Chondrocyte (in vitro differentiated cells): Measurements from ENCODE around the gene CDC42EP5. TPM values are rescaled to one million over a fixed set of nuclear protein-coding genes. Genes with fewer than 3 reads are reported as not detected.
"Not testable (repeated sequence)": the region's sequence is repeated elsewhere in the genome, so short reads cannot be mapped to it uniquely, and the experiment has no call there.

Experiments used
- DNase-seq: peaks from one replicate; pipeline ENCODE4 v3.0.0; 2021; ENCODE audit warnings: mixed read lengths, low spot score
- H3K27ac Mint-ChIP-seq: one replicate; pipeline ENCODE4 v1.8.0; 2021; ENCODE audit warnings: mild to moderate bottlenecking, moderate library complexity, mixed read lengths; ENCODE audit not compliant: unreplicated experiment
- H3K27me3 Mint-ChIP-seq: 2 replicates; pipeline ENCODE4 v1.8.0; 2021; ENCODE audit warnings: low read depth, mixed read lengths
- H3K36me3 Mint-ChIP-seq: 2 replicates; pipeline ENCODE4 v1.8.0; 2021; ENCODE audit warnings: low read depth, mixed read lengths
- H3K4me1 Mint-ChIP-seq: 2 replicates; pipeline ENCODE4 v1.8.0; 2021; ENCODE audit warnings: low read depth, mild to moderate bottlenecking, mixed read lengths
- H3K4me3 Mint-ChIP-seq: one replicate; pipeline ENCODE4 v1.8.0; 2021; ENCODE audit warnings: mild to moderate bottlenecking, moderate library complexity, mixed read lengths; ENCODE audit not compliant: unreplicated experiment
- H3K9me3 Mint-ChIP-seq: 2 replicates; pipeline ENCODE4 v1.8.0; 2021; ENCODE audit warnings: low read depth, mixed read lengths
- CTCF ChIP-seq: fragments of 200-600 bp; sonication (generic); IDR thresholded peaks from 2 replicates; pipeline ENCODE4 v1.5.0; 2021; ENCODE audit warnings: antibody characterized with exemption, mild to moderate bottlenecking, moderate library complexity
- total RNA-seq: library from RNA; stranded (reverse); gene quantifications from 3 replicates; pipeline ENCODE4 v1.2.1, GENCODE V29; 2021

CDC42EP5 gene
- total RNA-seq, 1 donor from 2014 or later, result 66.4 TPM

DNA sequence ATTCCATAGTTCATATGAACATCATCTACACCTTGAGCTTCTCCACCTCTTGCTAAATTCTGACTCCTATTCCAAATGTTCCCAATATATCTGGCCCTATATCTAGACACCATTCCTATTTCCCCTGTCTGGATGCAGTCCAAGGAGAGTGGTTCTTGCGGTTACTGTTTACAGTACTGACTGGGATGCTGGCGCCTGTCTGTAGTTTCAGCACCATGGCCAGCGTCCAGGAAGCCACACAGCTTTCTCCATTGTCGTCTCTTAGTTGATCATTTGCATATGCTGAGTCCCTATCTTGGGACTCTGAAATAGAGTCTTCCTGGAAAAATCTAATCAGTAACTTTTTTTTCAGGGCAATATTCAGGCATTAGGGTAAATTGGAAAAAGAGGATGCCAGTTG lies 44.4 kb upstream of the CDC42EP5 start:
- peaks cover 20% of the 10 kb centered on the region for H3K9me3 Mint-ChIP-seq
- no peaks in the 10 kb centered on the region for H3K27me3 Mint-ChIP-seq
- H3K4me1 Mint-ChIP-seq, result no peaks in the 10 kb centered on the region
- no peak overlapping the region for H3K27ac Mint-ChIP-seq
- no peak for DNase-seq
- no peaks in the 10 kb centered on the region for H3K36me3 Mint-ChIP-seq
- TF ChIP-seq CTCF, result no peak
- no peak overlapping the region for H3K4me3 Mint-ChIP-seq

- DNase-seq, result no peak
- no peak for TF ChIP-seq CTCF
- Mint-ChIP-seq H3K9me3 (peaks cover 9% of the 10 kb centered on the region), H3K27ac (no peak overlapping the region), H3K36me3 (no peaks in the 10 kb centered on the region), H3K4me1 (no peaks in the 10 kb centered on the region), H3K4me3 (no peak overlapping the region), H3K27me3 (no peaks in the 10 kb centered on the region)
These were observed 42.1 kb upstream of the CDC42EP5 start for GRCh38 chr19:54515156-54515555.

DNA sequence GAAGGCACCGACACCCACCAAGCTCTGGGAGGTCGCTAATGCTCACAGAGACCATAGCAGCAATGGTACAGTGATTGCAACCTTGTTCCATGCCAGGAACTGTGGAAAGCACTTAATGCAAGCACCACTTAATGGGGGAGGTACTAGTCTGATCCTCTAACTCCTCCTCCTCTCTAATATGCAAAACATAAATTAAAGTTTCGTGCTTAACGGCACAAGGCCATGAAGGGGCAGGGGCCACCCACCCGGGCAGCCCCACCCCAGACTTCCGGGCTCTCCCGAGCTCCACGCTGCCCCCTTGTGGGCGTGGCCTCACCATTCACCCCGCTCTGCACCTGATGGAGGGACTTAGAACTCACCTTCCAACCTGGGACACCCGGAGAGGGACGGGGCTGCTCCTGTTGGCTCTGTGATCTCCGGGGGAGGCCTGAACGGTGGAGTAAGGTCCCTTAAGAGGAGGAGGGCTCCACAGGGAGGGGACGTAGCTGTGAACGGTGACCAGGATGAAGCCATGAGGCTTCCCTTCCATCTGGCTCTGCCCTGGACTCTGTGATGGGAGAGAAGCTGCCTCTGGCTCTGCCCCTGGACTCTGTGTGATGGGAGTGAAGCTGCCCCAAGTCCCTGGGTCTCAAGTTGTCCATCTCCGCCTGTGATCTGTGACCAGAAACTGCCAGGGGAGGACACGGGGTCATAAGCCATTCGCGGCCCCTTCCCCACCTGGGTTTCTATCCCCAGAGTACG lies 36.3 kb upstream of the CDC42EP5 start:
- not testable (repeated sequence) for DNase-seq, H3K9me3 Mint-ChIP-seq, H3K27ac Mint-ChIP-seq, H3K27me3 Mint-ChIP-seq, H3K4me1 Mint-ChIP-seq, H3K36me3 Mint-ChIP-seq, H3K4me3 Mint-ChIP-seq

DNA sequence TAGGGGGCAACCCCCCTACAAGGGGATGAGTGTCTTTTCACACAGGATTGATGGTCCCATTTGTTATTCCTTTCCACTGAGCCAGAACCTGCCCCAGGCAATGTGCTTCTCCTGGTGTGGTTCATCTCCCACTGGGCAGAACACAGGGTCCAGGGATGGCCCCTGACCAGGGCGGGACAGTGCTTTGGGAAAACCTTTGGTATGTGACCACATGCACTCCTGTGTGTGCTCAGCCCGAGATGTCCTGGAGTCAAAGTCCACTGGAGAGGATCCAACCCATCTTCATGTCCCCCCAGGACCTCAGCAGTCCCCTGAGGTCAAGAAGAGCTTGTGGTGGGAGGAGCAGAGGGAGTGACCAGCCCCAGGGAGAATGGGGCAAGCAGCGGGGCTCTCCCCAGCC lies 35.4 kb upstream of the CDC42EP5 start:
- H3K4me1 Mint-ChIP-seq, H3K27me3 Mint-ChIP-seq, H3K36me3 Mint-ChIP-seq, DNase-seq, H3K4me3 Mint-ChIP-seq, H3K27ac Mint-ChIP-seq, H3K9me3 Mint-ChIP-seq: not testable (repeated sequence)

GRCh38 chr19:54507824-54508223 lies 34.7 kb upstream of the CDC42EP5 start:
- H3K9me3 Mint-ChIP-seq, result no peaks in the 10 kb centered on the region
- no peaks in the 10 kb centered on the region for H3K4me1 Mint-ChIP-seq
- H3K27me3 Mint-ChIP-seq, result peaks cover 2% of the 10 kb centered on the region
- TF ChIP-seq CTCF, result no peak
- no peak overlapping the region for H3K27ac Mint-ChIP-seq
- no peak overlapping the region for H3K4me3 Mint-ChIP-seq
- H3K36me3 Mint-ChIP-seq, result no peaks in the 10 kb centered on the region
- no peak for DNase-seq

- H3K36me3 Mint-ChIP-seq, H3K4me1 Mint-ChIP-seq, H3K27ac Mint-ChIP-seq, H3K4me3 Mint-ChIP-seq, DNase-seq, H3K9me3 Mint-ChIP-seq, H3K27me3 Mint-ChIP-seq: not testable (repeated sequence)
These were observed 34.1 kb upstream of the CDC42EP5 start for GRCh38 chr19:54507038-54507717.
